ENCODE measurements around the gene MAP3K1.

The MAP3K1 gene

DNA sequence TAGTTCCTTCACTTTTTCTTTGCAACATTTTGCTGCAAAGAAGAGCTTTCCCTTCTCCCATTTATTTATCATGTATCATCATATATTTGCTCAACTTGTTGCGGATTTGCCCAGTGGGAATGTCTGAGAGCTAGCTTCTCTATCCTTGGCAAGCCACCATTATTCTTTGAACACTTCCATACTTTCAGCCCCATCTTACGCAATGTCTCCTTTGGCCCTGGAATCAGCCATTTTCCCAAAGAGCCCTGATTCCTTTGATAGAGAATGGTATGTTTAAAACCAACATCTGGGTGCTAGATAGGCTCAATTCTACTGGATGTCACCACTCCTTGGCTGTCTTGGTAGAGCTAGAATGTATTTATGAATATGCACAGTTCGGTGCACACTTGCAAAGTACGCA lies 81.4 kb downstream of the MAP3K1 start:
- DNase-seq (ENCODE audit: extremely low spot score, insufficient read length, low read depth) (no peak), FAIRE-seq (no peak)

DNA sequence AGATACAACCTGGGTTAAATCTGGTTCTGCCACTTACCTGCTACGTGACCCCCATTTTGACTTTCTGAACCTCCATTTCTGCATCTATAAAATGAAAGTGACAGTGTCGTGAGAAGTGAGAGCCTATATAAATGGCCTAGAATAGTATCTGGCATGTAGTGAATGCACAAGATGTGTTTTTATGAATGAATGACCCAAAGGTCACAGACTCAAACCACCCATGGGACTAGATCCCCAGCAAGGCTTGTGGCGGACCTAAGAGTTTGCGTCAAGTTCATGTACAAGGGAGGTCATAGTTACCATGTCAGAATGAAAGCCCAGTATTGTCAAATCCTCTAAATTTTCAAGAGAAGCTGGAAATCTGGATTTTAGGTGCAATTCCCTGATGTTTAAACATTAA lies 82.9 kb downstream of the MAP3K1 start:
- FAIRE-seq (no peak), DNase-seq (ENCODE audit: extremely low spot score, insufficient read length, low read depth) (no peak)

DNA sequence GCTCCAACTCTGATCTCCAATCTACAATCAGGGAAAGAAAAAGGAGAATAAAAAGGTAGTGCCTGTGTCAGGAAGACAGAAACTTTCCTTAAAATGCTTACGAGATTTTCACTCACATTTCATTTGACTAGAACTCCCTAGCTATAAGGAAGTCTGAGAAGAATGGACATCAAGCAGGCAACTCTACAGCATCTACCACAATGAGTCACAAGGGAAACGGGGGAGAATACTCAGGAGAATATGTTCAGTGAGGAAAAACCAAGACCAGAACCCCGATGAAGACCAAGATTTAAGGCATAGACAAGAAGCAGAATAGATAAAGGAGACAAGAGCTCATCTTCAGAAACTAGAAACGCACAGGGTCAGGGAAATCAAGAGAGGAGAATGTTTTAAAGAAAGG lies 85.0 kb downstream of the MAP3K1 start:
- FAIRE-seq = no peak
- no peak for DNase-seq (ENCODE audit: extremely low spot score, insufficient read length, low read depth)

DNA sequence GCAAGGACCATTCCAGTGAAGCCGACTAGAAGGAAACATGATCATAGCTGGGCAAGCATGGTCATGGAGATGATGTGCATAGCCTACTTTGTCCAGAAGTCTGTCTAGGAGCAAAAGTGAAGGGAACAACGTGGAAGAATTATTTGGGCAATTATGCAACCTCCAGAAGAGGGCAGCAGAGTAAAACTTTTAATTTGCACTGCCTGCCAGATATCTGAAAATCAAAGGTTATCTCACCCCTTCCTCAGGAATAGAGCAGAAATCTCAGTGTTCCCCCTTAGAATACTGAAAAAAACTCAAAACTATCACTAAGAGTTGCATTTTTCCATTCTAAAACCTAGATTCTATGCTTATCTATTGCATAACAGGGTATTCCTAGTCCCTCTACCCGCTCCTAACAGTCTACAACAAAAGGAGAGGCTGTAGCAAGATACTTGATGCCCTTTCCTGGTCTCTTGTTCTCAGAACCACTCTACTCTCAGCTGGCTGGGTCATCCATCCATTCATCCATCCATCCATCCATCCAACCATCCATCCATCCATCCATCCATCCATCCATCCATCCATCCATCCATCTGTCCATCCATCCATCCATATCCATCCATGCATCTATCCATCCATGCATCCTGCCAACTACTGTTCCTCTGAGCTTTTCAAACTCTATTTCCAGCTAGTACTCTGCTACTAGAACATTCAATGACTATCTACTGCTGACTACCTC lies 85.7 kb downstream of the MAP3K1 start:
- FAIRE-seq = peak; percentile 85
- DNase-seq (ENCODE audit: extremely low spot score, insufficient read length, low read depth) = no peak

DNA sequence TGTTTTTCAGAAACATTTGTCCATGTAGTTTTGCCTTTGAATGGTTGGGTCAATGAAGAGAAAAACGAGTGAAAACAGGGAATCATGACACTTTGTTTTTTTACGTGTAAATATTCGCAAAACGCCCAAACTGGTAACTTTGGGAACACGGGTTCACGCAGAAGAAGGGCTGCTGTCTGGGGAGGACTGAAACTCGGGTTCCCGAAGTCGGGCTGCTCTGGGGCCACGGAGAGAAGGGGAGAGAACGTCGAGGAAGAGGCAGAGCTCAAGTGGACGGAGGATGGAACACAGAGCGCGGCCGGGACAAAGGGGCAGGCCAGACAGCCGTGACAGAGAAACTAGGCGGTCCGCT lies 93.6 kb downstream of the MAP3K1 start:
- peak; percentile 12 for FAIRE-seq
- no peak for DNase-seq (ENCODE audit: extremely low spot score, insufficient read length, low read depth)

DNA sequence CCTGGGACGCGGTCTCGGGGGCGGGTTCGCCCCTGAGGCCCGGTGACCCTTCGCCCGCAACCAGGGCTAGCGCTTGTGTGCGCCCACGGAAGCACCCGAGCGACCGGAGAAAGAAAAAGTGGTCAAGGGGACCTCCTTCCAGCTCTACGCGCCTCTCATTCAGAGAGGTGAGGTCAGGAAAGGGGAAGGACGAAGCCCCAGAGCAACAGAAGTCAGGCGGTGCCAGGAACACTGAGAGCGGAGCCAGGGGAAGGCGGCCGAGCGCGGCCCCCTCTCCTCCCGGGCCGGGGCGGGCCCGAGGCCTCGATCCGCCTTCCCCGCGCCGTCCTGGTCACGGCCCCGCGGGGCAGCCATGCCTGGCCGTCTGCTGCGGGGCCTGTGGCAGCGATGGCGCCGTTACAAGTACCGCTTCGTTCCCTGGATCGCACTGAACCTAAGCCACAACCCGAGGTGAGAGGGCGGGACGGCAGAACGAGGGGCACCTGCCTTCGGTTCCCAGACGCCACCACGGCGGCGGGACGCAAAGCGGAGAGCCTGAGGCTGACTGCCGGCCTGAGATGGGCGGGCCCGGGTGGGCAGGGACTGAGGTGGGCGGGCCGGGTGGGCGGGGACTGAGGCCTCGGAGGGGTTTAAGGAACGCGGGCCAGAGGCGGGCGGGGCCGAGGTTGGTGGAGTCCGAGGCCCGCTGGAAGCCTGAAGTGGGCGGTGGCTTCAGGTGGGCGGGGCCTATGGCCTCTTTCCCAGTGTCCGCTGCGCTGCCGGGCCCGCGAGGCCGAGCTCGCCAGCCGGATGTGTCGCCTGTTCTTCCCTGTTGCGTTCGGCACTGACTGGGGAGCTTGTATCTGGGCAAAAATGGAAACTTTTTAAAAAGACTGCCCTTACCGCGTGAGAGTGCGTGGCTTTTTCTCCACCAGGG lies 94.2 kb downstream of the MAP3K1 start, which contains the start of gene SETD9:
Gene SETD9, plus strand, starts transcription at position 303 of the 916 bp plus-strand sequence. Its CDS starts 50 bp downstream, at position 353.
- DNase-seq (ENCODE audit: extremely low spot score, insufficient read length, low read depth) (peak; percentile 97), FAIRE-seq (peak; percentile 87)

DNA sequence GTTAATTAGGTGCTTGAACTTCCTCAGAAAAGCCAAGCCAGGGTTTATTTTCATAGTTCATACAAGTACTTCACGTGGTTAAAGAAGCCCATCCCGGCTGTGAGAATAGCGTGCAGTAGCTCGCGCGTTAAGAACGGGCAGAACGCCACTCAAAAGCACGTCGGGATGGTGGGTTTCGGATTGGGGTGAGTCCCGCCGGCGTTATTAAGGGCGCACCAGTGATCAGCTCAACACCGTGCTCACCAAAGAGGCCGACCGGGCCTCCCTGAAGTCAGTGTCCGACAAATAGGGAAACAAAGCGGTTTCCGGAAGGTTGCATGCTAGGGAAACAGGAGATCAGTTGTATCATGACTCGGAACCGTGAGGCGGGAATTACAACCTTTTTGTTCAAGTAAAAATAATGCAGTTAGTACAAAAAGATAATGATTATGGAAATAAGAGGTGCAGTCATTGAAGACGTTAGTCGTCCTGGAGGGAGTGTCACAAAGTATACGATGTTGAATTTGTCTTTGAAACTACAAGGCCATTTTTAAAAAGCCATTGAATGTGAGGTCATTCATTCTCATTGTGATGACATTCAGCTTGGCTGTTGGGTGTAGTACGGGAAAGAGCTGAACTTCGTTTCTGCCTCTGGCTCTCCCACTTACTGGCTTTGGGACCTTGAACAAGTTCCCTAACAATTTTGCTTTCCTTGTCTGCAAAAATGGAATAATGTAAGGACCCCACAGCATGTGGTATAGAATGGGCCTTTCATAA lies 95.0 kb downstream of the MAP3K1 start:
- peak; percentile 59 for FAIRE-seq
- DNase-seq (ENCODE audit: extremely low spot score, insufficient read length, low read depth) = no peak

DNA sequence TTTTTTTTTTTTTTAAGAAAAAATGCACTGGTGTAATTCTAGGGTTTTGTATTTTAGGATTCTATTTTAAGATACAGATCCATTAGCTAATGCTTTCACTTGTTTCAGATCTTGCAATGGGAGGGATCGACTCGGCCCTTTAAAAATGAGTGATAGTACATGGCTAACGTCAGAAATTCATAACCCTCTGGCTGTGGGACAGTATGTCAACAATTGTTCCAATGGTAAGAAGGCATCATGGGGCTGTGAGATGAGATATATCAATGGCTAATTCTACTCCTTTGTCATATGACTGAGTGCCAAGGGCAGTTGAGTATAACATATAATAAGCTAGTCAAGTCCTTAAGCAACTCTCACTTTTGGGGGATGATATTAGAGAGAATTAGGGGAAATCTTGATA lies 98.4 kb downstream of the MAP3K1 start:
- no peak for DNase-seq (ENCODE audit: extremely low spot score, insufficient read length, low read depth)
- FAIRE-seq = no peak

DNA sequence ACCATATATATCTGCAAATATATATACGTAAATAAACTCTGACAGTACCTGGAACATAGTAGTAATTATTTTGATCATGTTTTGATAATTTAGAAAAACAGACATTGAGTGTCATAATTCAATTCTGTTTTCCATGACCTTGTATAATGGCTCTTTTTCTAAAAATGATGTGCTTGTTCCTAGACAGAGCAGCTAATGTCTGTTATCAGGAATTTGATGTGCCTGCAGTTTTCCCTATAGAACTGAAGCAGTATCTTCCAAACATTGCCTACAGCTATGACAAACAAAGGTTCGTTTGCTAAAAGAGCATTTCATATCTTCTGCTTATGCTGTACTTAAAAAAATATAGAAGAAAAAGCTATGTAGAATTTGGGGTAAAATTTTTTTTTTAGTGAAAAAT lies 99.3 kb downstream of the MAP3K1 start:
- DNase-seq (ENCODE audit: extremely low spot score, insufficient read length, low read depth) (no peak), FAIRE-seq (no peak)

DNA sequence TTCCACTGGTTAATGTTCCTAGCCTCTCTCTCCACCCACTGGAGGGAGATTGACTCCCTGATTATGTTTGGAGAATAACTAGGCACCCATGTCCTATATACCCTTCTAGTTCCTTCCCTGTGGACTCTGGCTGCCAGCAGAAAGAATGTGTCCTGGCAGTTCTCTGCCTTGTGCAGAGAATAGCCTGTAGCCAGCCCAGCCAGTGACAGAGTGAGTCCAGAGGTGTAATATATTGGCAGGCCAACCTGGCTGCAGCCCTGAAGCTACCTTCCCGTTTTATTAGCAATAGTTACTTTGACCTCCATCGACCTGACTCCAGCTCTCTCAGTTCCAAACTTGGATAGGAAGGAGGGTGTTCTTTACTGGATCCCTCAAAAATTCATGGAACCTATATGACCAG lies 102.2 kb downstream of the MAP3K1 start:
- FAIRE-seq (no peak), DNase-seq (ENCODE audit: extremely low spot score, insufficient read length, low read depth) (no peak)

DNA sequence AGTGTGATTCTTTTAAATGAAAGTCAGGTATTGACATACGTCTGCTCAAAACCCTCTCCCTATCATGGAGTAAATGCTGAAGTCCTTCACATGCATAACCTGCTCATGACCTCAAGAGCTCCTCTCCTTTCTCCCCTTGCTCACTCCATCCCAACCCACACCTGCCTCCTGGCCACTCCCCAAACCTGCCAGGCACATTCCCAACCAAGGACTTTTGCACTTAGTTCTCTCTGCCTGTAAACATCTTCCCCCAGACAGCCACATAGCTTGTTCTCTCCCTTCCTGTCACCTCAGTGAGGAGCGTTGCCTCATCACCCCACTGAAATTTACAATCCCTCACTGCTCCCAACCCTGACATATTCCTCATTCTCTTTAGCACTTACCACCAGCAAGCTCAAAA lies 102.7 kb downstream of the MAP3K1 start:
- DNase-seq (ENCODE audit: extremely low spot score, insufficient read length, low read depth) (no peak), FAIRE-seq (no peak)

DNA sequence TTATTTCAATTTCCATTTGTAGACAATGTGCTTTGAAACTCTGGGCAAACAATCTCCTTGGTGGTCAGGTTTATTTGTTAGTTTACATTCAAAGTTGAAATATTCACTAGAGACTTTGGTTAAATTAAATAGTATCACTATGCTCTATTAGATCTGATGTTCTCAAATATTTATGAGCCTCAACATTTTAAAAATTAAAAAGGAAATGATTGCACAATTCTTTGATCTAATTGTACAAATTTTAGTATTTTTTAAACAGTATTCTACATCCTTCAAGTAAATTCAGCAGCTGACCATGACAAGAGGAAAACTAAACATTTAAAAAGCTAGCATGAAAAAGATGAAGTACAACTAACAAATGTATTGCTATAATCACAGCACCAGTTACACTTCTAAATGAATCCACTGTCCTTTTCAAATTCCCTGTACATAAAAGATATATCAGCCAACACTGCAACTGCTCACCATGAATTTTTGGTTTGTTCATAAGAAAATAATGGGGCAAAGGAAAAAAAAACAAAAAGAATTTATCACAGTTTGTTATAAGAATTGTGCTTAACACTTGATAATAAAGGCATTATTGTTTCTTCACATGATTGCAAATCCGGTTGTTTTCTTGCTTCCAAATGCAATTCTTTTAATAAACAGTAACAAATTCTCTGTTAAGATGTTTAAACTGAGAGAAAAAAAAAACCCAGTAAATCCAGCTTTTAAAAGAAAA lies 104.8 kb downstream of the MAP3K1 start:
- no peak for DNase-seq (ENCODE audit: extremely low spot score, insufficient read length, low read depth)
- FAIRE-seq = no peak

DNA sequence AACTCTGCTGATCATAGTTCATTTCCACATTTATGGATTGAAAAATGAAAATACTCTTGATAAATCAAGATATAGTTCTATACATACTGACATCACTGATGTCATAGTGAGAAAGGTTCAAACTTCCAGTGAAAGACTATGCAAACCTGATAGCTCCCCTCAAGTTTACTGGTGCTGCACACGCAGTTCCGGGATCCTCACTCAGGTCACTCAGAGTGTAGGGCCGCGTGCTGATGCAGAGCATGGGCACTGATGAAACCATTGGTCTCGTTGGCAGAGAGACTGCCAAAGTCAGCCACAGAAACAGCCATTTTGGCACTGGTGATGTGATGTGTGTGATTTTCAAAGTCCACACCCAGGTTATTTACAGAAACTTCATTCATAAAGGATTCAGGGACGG lies 107.6 kb downstream of the MAP3K1 start:
- FAIRE-seq (no peak), DNase-seq (ENCODE audit: extremely low spot score, insufficient read length, low read depth) (no peak)

DNA sequence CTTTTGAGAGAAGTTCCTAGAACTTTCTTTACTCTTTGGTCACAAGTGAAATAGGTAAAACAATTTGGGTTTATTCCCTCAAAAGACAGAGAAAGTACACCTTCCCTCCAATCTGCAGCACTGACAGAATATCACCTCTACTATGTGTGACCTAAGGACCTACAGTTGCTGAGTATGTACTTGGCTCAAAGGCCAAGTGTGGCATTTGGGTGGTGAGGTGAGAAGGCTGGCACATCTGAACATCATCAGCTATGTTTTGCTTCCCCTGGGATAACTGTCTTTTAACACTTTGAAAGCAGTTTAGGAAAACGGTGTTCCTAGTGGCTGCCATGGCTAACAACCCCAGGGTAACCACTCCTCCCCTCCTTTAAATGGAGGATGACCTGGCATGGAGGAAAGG lies 119.0 kb downstream of the MAP3K1 start:
- FAIRE-seq (no peak), DNase-seq (ENCODE audit: extremely low spot score, insufficient read length, low read depth) (no peak)

DNA sequence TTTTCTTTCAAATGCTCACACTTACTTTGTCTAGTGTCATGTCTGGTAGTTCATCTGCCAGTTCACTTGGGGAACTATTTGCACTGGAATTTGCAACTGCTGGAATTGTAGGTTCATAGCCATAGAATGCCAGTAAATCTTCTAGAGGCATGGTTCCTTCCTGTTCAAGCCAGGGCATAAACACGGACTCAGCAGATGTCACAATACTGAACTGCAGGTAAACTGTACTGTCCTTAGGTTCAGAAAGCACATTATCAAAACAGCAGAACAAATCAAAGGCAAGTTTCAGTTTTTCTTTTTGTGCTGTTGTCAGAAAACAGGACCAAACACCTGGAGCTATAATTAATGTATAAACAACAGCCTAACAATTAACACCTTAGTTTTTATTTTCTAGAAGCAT lies 123.5 kb downstream of the MAP3K1 start:
- FAIRE-seq (no peak), DNase-seq (ENCODE audit: extremely low spot score, insufficient read length, low read depth) (no peak)

DNA sequence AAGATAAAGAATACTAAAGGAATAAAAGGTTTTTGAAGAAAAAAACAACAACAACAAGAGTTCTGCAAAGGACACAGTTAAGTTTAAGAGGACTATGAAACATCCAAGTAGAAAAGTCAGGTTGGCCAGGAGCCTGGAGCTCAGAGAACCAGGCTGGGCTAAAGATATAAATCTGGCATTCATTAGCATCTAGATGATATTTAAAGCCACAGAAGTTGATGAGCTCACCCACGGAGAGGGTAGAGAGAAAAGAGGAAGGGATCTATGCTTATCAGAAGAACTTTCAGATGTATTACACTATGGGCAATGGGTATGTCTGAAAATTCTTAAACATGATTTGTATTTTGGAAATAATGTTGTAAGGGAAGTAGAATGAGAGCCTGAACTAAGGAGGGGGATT lies 126.6 kb downstream of the MAP3K1 start:
- DNase-seq (ENCODE audit: extremely low spot score, insufficient read length, low read depth) = no peak

More for the DNA sequence above, 126.6 kb downstream of the MAP3K1 start:
- FAIRE-seq = no peak
